K562 (cell line): ENCODE measurements around the gene CD4. TPM values are rescaled to one million over a fixed set of nuclear protein-coding genes. Genes with fewer than 3 reads are reported as not detected.

ENCODE experiments used
- ATAC-seq: fragments of 200-7000 bp; cut with Tn5 transposase; 3 replicates; pipeline ENCODE4 v1.9.1; 2020; ENCODE audit warnings: moderate library complexity
- BruUV-seq: library from RNA; stranded (reverse); fragments of 400-500 nt; replicated peaks from 2 replicates; lab custom pipeline; 2021; lab: Mats Ljungman, UMichigan
- CTCF ChIA-PET: fragments of 300-600 bp; formaldehyde crosslinking; extraction: SDS; loops from one replicate; lab custom pipeline; 2021; ENCODE audit warnings: low intra/inter-chr PET ratio; lab: Yijun Ruan, JAX
- POLR2A ChIA-PET: fragments of 300-600, 350-650 bp; sonication (Branson Sonifier 250); formaldehyde crosslinking; extraction: SDS; loops from one replicate; lab custom pipeline; 2021; ENCODE audit warnings: antibody characterized with exemption, inconsistent platforms; lab: Yijun Ruan, JAX
- DNase-seq, 4 experiments: peaks; one replicate each; pipeline versions ENCODE4 v3.0.0 to v3.0.0-alpha.2; 2011 to 2018; ENCODE audit warnings: low spot score in 3 of 4, mixed read lengths in 3 of 4; ENCODE audit errors: extremely low read depth in 1 of 4
- FAIRE-seq: peaks from 2 replicates; lab custom pipeline; 2011; peaks lifted over from hg19 to GRCh38; lab: Jason Lieb, UNC
- H2AFZ ChIP-seq: 2 replicates; pipeline ENCODE4 v1.6.0; 2011; ENCODE audit warnings: low read depth, low read length, control low read depth, inconsistent platforms
- H3K27ac ChIP-seq: fragments of 200-600 bp; 3 replicates; pipeline ENCODE4 v1.8.0; 2011; ENCODE audit warnings: low read depth, mild to moderate bottlenecking, control low read depth, inconsistent platforms, low read length, moderate library complexity, mixed read lengths; ENCODE audit errors: extremely low read depth
- H3K27me3 ChIP-seq, 2 experiments: fragments of 300-600 bp in 1 of 2; 2 replicates in 1 of 2; 3 replicates in 1 of 2; pipeline versions ENCODE4 v1.6.0 to v1.8.0; 2011; ENCODE audit warnings: inconsistent platforms in 2 of 2, low read length in 2 of 2, mild to moderate bottlenecking in 1 of 2, mixed read lengths in 1 of 2, moderate library complexity in 1 of 2; ENCODE audit not compliant: control insufficient read depth in 2 of 2, insufficient read depth in 2 of 2
- H3K36me3 ChIP-seq: fragments of 300-600 bp; 3 replicates; pipeline ENCODE4 v1.8.0; 2011; ENCODE audit warnings: mild to moderate bottlenecking, low read length, inconsistent platforms; ENCODE audit not compliant: control insufficient read depth, insufficient read depth
- H3K4me1 ChIP-seq, 2 experiments: fragments of 200-600 bp in 1 of 2; replicated peaks in 1 of 2; 2 replicates in 1 of 2; 3 replicates in 1 of 2; pipeline versions ENCODE4 v1.5.1 to v1.8.0; 2011; ENCODE audit warnings: inconsistent platforms in 2 of 2, low read length in 2 of 2, mild to moderate bottlenecking in 1 of 2, mixed read lengths in 1 of 2, moderate library complexity in 1 of 2; ENCODE audit not compliant: control insufficient read depth in 2 of 2, insufficient read depth in 2 of 2
- H3K4me2 ChIP-seq: 2 replicates; pipeline ENCODE4 v1.6.1; 2011; ENCODE audit warnings: low read length, control low read depth, inconsistent platforms, mixed read lengths; ENCODE audit not compliant: insufficient read depth
- H3K4me3 ChIP-seq: fragments of 200-600 bp; sonication (generic), shearing (Covaris generic); 2 replicates; pipeline ENCODE4 v1.5.1; 2016; ENCODE audit warnings: control low read depth, inconsistent platforms
- H3K79me2 ChIP-seq: fragments of 200-600 bp; 3 replicates; pipeline ENCODE4 v1.8.0; 2011; ENCODE audit warnings: low read length, inconsistent platforms; ENCODE audit not compliant: control insufficient read depth, insufficient read depth
- H3K9ac ChIP-seq, 2 experiments: 2 replicates each; pipeline versions ENCODE4 v1.6.0 to v1.6.1; 2011; ENCODE audit warnings: low read depth in 2 of 2, low read length in 2 of 2, control low read depth in 1 of 2, inconsistent platforms in 1 of 2, mild to moderate bottlenecking in 1 of 2, mixed read lengths in 1 of 2; ENCODE audit not compliant: insufficient read depth in 1 of 2
- H3K9me1 ChIP-seq: one replicate; pipeline ENCODE4 v1.6.0; 2011; ENCODE audit warnings: inconsistent platforms, mild to moderate bottlenecking, low read length, moderate library complexity; ENCODE audit not compliant: control insufficient read depth, insufficient read depth
- H3K9me3 ChIP-seq: replicated peaks from 2 replicates; pipeline ENCODE4 v1.5.1; 2011; ENCODE audit warnings: low read depth, low read length, inconsistent platforms; ENCODE audit not compliant: control insufficient read depth, insufficient read depth
- H4K20me1 ChIP-seq: replicated peaks from 2 replicates; pipeline ENCODE4 v1.6.1; 2011; ENCODE audit warnings: low read length, inconsistent platforms, mixed read lengths; ENCODE audit not compliant: control insufficient read depth, insufficient read depth
- BRD4 ChIP-seq: fragments of 200-600 bp; sonication (generic); IDR thresholded peaks from 2 replicates; pipeline ENCODE4 v1.6.1; 2017; ENCODE audit warnings: inconsistent platforms
- CEBPG ChIP-seq, 3 experiments: fragments of 200-800 bp in 1 of 3; sonication (Bioruptor generic) in 1 of 3; sonication (generic) in 1 of 3; formaldehyde crosslinking in 1 of 3; IDR thresholded peaks in 2 of 3; conservative IDR thresholded peaks in 1 of 3; 2 replicates each; pipeline versions ENCODE4 v1.6.1 to v1.8.0; 2016 to 2022; ENCODE audit warnings: missing compliant biosample characterization in 2 of 3, missing genetic modification characterization in 2 of 3, mild to moderate bottlenecking in 1 of 3, missing genetic modification reagents in 1 of 3
- E2F1 ChIP-seq: sonication (generic); formaldehyde crosslinking; IDR thresholded peaks from 2 replicates; pipeline ENCODE4 v1.8.1; 2023; ENCODE audit warnings: mild to moderate bottlenecking, missing genetic modification reagents, moderate library complexity
- SAP30 ChIP-seq: fragments of 200-600 bp; sonication (generic); IDR thresholded peaks from 2 replicates; pipeline ENCODE4 v1.6.1; 2012; ENCODE audit warnings: borderline replicate concordance, low read depth, mild to moderate bottlenecking, moderate library complexity, low read length, control low read depth, inconsistent platforms; ENCODE audit not compliant: insufficient read depth, poor library complexity, severe bottlenecking
- SREBF2 ChIP-seq: sonication (generic); formaldehyde crosslinking; IDR thresholded peaks from 2 replicates; pipeline ENCODE4 v1.4.0; 2020; ENCODE audit warnings: mild to moderate bottlenecking, missing genetic modification reagents
- ZNF134 ChIP-seq: fragments of 250-450 bp; sonication (Bioruptor Pico); conservative IDR thresholded peaks from 2 replicates; pipeline ENCODE4 v1.4.0; 2020
- ZNF324 ChIP-seq: fragments of 250-450 bp; sonication (Bioruptor Pico); IDR thresholded peaks from 2 replicates; pipeline ENCODE4 v1.4.0; 2020; ENCODE audit warnings: mild to moderate bottlenecking
- ZNF778 ChIP-seq: fragments of 450-650 bp; formaldehyde crosslinking; IDR thresholded peaks from 2 replicates; pipeline ENCODE4 v1.4.0; 2020; ENCODE audit warnings: mild to moderate bottlenecking, moderate library complexity
- WGBS: fragments of 100-300 bp; shearing (Covaris generic); methylation state at CpG from one replicate; pipeline ENCODE4 v1.1.6; 2016; ENCODE audit warnings: low coverage, mixed read lengths; ENCODE audit not compliant: insufficient coverage; ENCODE audit errors: missing lambda C conversion rate; 5-methylcytosine and 5-hydroxymethylcytosine counted together
- in situ Hi-C: fragments of 300-500 bp; cut with MboI; formaldehyde crosslinking; loops from 4 replicates; pipeline ENCODE4 v1.15.0; 2018; ENCODE audit warnings: inconsistent platforms, mixed read lengths
- intact Hi-C: fragments of 100-400 bp; cut with micrococcal nuclease; formaldehyde crosslinking; loops from 2 replicates; pipeline ENCODE4 v1.14.2; 2022
- polyA plus RNA-seq, 8 experiments: library from polyadenylated mRNA; depleted of rRNA in 4 of 8; stranded (reverse) in 5 of 8; unstranded in 3 of 8; fragments of >200 nt; fragmentation: Nextera tagmentation in 2 of 8; fragmentation: Illumina TruSeq in 1 of 8; extraction: Ambion mirVana in 2 of 8; extraction: Trizol in 1 of 8; gene quantifications; 2 replicates each; pipeline versions ENCODE4 v1.2.1 to v1.2.3, GENCODE V29; 2011 to 2014; ENCODE audit warnings: inconsistent platforms in 1 of 8, missing spikeins in 1 of 8
- total RNA-seq, 7 experiments: library from RNA; depleted of rRNA in 6 of 7; stranded (reverse); fragments of >200 nt in 6 of 7; fragmentation: Illumina TruSeq in 2 of 7; extraction: Trizol in 2 of 7; gene quantifications; 2 replicates each; pipeline versions ENCODE4 v1.2.1 to v1.2.3, GENCODE V29; 2011 to 2021; ENCODE audit warnings: low replicate concordance in 1 of 7
- TF ChIP-seq, protein P1 (sequence below): fragments of 250-450 bp; sonication (Bioruptor Pico); IDR thresholded peaks from 2 replicates; pipeline ENCODE4 v1.5.0; 2022; ENCODE audit warnings: mild to moderate bottlenecking
- TF ChIP-seq, protein P2 (sequence below): fragments of 450-650 bp; formaldehyde crosslinking; IDR thresholded peaks from 2 replicates; pipeline ENCODE4 v1.4.0; 2022; ENCODE audit warnings: mild to moderate bottlenecking, moderate library complexity

CD4 gene
- total and polyA plus RNA-seq, 9 of the 15 experiments (the other 6 are each of a cell fraction or from before 2014, with no cell fraction given) = 0.06 to 0.27 (median 0.09) TPM; not detected in 5

- no peaks in the 10 kb centered on the region for H4K20me1 ChIP-seq
- H3K27me3 ChIP-seq = no peaks in the 10 kb centered on the region; a peak in 1 of 5 replicates
- peak overlapping the region; percentile 68 for H2AFZ ChIP-seq
- intact Hi-C loops = loop anchor here (1.0 kb wide), 1 partner anchor 14 kb away; the partner anchor contains the start of gene MLF2
- peak overlapping the region; percentile 80 for H3K4me3 ChIP-seq
- peak in 3 of 4 experiments; percentile 39 to 44 (median 43) for DNase-seq
- BruUV-seq = no TSS peak
- WGBS = 2% methylated on average over 26 of the region's 44 CpGs
- H3K36me3 ChIP-seq = peaks cover 32% of the 10 kb centered on the region; the same call in 2 of the 3 replicates
- peak; percentile 2; the same call in 2 of the 3 replicates for ATAC-seq
- FAIRE-seq = peak; percentile 65
- peak overlapping the region; percentile 89 for H3K27ac ChIP-seq
- H3K9me1 ChIP-seq = no peaks in the 10 kb centered on the region
- no peaks in the 10 kb centered on the region for H3K9me3 ChIP-seq
- in situ Hi-C loops = no loop called here
- POLR2A ChIA-PET = interaction anchor here (0.7 to 3.2 kb wide), 9 partner anchors 10 to 200 kb away, joined by 3 to 17 read pairs (median 4); partner anchors contain the start of genes COPS7A, MLF2, NOP2 and RNU7-1
- peak overlapping the region; percentile 98 for H3K4me2 ChIP-seq
- H3K4me1 ChIP-seq = peaks cover 29 to 40% of the 10 kb centered on the region in 2 experiments; a peak in 4 of 5 replicates
- peak overlapping the region; percentile 91 to 94 for H3K9ac ChIP-seq
- peaks cover 27% of the 10 kb centered on the region for H3K79me2 ChIP-seq
- CTCF ChIA-PET = interaction anchor here (0.6 to 0.7 kb wide), 3 partner anchors 12 to 65 kb away, joined by 3 to 5 read pairs (median 3); no protein-coding TSS in a partner anchor
- TF ChIP-seq SREBF2 (CRISPR knock-in tag) (no peak), BRD4 (no peak), E2F1 (CRISPR knock-in tag) (no peak), CEBPG (CRISPR knock-in tag; IDR thresholded peaks at IDR 0.05) (peak; percentile 81), CEBPG (tag; conservative IDR thresholded peaks at IDR 0.05 in 1 of 2, IDR thresholded peaks at IDR 0.05 in 1 of 2) (no peak), ZNF134 (CRISPR knock-in tag) (no peak), SAP30 (no peak), ZNF324 (CRISPR knock-in tag) (no peak), ZNF778 (no peak)
- TF ChIP-seq, protein P1, sequence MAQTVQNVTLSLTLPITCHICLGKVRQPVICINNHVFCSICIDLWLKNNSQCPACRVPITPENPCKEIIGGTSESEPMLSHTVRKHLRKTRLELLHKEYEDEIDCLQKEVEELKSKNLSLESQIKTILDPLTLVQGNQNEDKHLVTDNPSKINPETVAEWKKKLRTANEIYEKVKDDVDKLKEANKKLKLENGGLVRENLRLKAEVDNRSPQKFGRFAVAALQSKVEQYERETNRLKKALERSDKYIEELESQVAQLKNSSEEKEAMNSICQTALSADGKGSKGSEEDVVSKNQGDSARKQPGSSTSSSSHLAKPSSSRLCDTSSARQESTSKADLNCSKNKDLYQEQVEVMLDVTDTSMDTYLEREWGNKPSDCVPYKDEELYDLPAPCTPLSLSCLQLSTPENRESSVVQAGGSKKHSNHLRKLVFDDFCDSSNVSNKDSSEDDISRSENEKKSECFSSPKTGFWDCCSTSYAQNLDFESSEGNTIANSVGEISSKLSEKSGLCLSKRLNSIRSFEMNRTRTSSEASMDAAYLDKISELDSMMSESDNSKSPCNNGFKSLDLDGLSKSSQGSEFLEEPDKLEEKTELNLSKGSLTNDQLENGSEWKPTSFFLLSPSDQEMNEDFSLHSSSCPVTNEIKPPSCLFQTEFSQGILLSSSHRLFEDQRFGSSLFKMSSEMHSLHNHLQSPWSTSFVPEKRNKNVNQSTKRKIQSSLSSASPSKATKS (CRISPR knock-in tag) = no peak
- TF ChIP-seq, protein P2, sequence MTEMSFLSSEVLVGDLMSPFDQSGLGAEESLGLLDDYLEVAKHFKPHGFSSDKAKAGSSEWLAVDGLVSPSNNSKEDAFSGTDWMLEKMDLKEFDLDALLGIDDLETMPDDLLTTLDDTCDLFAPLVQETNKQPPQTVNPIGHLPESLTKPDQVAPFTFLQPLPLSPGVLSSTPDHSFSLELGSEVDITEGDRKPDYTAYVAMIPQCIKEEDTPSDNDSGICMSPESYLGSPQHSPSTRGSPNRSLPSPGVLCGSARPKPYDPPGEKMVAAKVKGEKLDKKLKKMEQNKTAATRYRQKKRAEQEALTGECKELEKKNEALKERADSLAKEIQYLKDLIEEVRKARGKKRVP = no peak
Measured at GRCh38 chr12:6767353-6768319, 21.7 kb upstream of the CD4 start.
